ENCODE results near the gene ZG16B. TPM values are rescaled to one million over a fixed set of nuclear protein-coding genes. Genes with fewer than 3 reads are reported as not detected.

ZG16B gene
- total RNA-seq, 2 experiments from 2014 or later: 8.8 to 9.8 TPM

DNA sequence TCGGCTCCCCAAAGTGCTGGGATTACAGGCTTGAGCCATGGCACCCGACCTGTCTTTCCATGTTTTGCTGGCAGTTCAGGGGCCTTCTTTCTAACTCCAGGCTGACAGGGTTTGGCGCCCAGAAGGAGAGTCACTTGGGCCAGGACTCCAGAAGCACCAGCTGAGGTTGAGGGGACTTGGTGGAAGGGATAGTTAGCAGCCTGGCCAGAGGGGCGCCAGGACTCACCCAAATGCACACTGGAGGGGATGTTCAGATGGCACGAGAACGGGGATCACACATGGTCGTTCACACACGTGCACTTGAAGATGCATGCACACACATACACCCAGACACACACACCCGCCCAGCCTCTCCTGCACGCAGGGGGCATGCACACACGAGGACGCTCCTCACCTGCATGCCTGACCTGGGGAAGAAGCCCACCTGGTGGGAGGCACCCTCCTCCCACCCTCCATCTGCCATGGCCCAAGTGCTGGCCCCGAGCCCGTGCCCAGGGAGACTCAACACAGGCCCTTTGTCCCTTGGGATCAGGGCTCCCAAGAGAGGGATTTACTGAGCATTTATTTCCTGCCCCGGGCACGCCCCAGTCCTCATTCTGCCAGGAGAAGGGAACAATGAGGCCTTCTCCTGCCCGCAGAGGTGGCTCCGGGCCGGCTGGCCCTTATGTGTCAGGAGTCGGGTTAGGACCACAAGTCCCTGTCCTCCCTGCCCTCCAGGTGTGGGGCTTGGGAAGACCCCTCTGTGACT, 15.4 kb upstream of the ZG16B start:
- no peaks in the 10 kb centered on the region for H3K9me3 Mint-ChIP-seq
- ChIA-PET POLR2A (no interaction called here), CTCF (no interaction called here)
- H3K27me3 Mint-ChIP-seq: peaks cover 9% of the 10 kb centered on the region
- H3K4me1 Mint-ChIP-seq: no peaks in the 10 kb centered on the region
- no peak for DNase-seq
- H3K36me3 Mint-ChIP-seq (ENCODE audit: low read depth): no peaks in the 10 kb centered on the region
- no peak overlapping the region for H3K4me3 Mint-ChIP-seq
- no peak overlapping the region for H3K27ac Mint-ChIP-seq

DNA sequence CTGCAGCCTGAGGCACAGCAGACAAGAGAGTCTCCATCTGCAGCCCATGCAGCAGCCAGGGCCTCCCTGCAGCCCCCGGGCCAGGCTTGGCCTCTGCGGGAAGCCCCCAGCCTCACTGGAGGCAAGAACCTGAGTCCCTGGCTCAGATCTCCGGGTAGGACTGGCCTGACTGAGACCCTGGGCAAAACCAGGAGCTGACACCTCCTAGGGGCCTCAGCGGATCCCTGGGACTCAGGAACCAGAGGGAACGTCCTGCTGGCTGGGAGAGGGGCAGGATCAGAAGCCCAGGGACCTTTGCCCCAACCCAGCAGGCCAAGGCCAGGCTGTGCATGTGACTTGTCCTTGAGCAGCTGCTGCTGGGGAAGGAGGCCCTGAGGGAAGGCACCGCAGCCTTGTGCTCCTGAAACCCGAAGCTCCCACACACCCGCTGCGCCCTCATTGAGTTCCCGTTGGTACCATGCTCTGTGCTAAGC, 14.8 kb upstream of the ZG16B start:
- CTCF ChIA-PET: no interaction called here
- POLR2A ChIA-PET: no interaction called here
- no peak overlapping the region for H3K4me3 Mint-ChIP-seq
- H3K27ac Mint-ChIP-seq: no peak overlapping the region
- H3K27me3 Mint-ChIP-seq: peaks cover 6% of the 10 kb centered on the region
- no peaks in the 10 kb centered on the region for H3K36me3 Mint-ChIP-seq (ENCODE audit: low read depth)
- H3K9me3 Mint-ChIP-seq: no peaks in the 10 kb centered on the region
- H3K4me1 Mint-ChIP-seq: no peaks in the 10 kb centered on the region
- no peak for DNase-seq

DNA sequence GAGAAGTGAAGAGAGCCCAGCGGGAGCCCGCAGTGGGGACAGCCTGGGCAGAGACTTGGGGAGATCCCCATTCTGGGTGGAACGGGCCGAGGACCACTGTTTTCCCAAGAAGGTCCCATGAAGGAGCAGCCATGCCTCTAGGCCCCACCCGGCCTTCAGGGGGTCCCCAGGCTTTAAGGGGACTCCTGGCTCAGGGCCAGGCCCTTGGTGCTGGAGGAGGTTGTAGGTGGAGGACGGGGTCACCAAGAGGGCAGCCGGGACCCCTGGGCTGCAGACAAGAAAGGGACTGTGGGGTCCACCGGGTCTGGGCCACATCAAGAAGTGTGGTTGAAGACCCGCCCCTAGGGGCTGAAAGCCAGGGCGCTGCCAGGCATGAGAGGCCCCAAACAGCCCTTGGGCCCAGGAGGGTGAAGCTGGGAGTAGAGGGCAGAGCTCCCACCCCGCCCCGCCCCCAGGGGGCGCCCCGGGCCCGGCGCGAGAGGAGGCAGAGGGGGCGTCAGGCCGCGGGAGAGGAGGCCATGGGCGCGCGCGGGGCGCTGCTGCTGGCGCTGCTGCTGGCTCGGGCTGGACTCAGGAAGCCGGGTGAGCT, 13.3 kb upstream of the ZG16B start, which contains the start of gene PRSS21:
Gene PRSS21, plus strand, starts transcription at position 487 of the 589 bp plus-strand sequence. Its CDS starts 32 bp downstream, at position 519.
- peak; percentile 27 for DNase-seq
- Mint-ChIP-seq H3K36me3 (ENCODE audit: low read depth) (no peaks in the 10 kb centered on the region), H3K27ac (no peak within 1 kb of the TSS), H3K9me3 (no peaks in the 10 kb centered on the region), H3K4me1 (no peaks in the 10 kb centered on the region), H3K27me3 (no peaks in the 10 kb centered on the region), H3K4me3 (peak within 1 kb of the TSS; percentile 13)
- POLR2A ChIA-PET: no interaction called here
- CTCF ChIA-PET: interaction anchor here (0.7 kb wide), 2 partner anchors 51 to 138 kb away, joined by 3 read pairs; no protein-coding TSS in a partner anchor

DNA sequence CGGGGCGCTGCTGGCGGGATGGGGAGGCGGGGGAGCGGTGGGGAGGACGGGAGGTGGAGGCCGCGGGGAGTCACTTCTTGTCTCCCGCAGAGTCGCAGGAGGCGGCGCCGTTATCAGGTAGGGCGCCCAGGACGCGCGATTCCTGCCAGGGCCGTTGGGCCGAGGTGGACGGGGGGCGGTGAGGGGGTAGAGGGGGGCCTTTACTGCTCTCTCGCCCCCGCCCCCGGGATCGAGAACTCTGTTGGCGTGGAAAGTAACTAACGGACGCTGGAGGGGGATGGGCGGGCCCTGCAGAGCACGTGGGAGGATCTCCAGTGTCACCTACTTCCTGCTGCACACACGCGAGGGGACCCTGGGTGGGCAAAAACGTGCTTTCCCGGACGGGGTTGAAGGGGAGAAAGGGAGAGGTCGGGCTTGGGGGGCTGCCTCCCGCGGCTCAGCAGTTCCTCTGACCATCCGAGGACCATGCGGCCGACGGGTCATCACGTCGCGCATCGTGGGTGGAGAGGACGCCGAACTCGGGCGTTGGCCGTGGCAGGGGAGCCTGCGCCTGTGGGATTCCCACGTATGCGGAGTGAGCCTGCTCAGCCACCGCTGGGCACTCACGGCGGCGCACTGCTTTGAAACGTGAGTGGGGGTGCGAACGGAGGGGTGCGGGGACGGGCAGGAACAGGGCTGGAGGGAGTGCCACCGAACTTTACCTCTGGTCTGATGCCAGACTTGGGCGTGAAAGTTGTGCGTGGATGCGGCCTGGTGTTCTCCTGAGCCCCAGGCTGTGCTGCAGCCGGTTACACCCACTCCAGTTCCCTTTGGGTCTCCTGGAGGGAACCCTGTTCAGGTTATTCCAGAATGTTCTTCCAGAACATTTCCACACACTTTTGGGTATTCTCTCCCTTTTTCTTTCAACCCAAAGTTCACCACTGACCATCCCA, 12.5 kb upstream of the ZG16B start:
- H3K4me3 Mint-ChIP-seq: no peak overlapping the region
- H3K36me3 Mint-ChIP-seq (ENCODE audit: low read depth): no peaks in the 10 kb centered on the region
- ChIA-PET POLR2A (no interaction called here), CTCF (interaction anchor here (0.7 kb wide), 2 partner anchors 50 to 137 kb away, joined by 3 read pairs; no protein-coding TSS in a partner anchor)
- no peaks in the 10 kb centered on the region for H3K4me1 Mint-ChIP-seq
- no peak for DNase-seq
- H3K27ac Mint-ChIP-seq: no peak overlapping the region
- no peaks in the 10 kb centered on the region for H3K9me3 Mint-ChIP-seq
- H3K27me3 Mint-ChIP-seq: no peaks in the 10 kb centered on the region

DNA sequence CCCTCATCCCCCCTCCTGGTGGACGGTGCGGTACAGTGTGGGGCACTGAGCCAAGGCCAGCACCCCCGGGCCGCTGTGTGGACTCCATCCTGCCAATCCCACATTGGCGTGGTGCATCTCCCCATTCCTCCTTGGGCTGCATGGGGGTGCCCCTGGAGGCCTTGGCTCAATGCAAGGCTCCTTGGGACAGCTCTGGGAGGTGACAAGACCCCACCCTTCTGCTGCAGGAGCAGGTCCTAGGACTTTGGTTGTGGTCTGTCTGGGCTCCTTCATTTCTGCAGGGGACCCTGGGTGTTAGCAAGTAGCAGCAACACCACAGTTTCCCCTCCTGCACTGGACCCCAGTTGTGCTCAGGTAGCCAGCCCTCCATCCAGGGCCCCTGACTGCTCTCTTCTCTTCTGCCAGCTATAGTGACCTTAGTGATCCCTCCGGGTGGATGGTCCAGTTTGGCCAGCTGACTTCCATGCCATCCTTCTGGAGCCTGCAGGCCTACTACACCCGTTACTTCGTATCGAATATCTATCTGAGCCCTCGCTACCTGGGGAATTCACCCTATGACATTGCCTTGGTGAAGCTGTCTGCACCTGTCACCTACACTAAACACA, 11.7 kb upstream of the ZG16B start:
- Mint-ChIP-seq H3K27ac (no peak overlapping the region), H3K36me3 (ENCODE audit: low read depth) (no peaks in the 10 kb centered on the region), H3K4me3 (no peak overlapping the region), H3K27me3 (peaks cover 2% of the 10 kb centered on the region), H3K9me3 (no peaks in the 10 kb centered on the region), H3K4me1 (no peaks in the 10 kb centered on the region)
- ChIA-PET POLR2A (no interaction called here), CTCF (no interaction called here)
- DNase-seq: no peak

DNA sequence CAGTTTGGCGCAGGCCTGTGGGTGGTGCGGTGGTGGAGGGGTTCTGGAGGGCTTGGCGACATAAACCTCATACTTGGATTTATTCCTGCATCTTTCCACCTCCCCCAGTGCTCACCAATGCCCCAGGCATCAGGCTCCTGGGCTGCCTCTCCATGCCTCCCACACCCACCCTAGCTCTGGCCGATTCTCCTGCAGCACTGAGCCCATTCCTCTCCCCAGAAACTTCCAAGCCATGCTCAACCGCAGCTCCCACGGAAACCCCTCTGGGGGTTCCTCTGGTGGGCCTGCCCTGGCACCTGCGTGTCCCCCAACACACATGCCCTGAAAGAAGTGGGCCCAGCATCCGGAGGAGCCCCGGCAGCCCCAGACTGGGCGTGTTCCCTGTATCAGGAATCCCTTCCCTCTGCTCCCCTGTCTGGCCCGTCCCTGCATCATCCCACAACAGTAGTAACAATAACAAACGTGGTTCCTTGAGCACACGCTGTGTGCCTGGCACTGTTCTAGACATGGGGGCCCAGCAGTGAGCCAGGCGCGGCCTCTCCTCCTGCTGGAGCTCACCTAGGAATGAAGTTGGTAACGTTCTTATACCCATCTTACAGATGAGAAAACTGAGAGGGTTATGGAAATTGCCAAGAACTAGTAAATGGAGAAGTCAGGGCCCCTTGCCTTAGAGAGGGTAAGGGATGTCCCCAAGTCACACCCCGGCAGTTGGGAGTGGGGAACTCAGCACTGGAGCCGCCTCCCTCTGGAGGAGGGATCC, 10.7 kb upstream of the ZG16B start:
- CTCF ChIA-PET: no interaction called here
- Mint-ChIP-seq H3K36me3 (ENCODE audit: low read depth) (no peaks in the 10 kb centered on the region), H3K4me3 (no peak overlapping the region), H3K27ac (no peak overlapping the region), H3K4me1 (no peaks in the 10 kb centered on the region), H3K9me3 (no peaks in the 10 kb centered on the region), H3K27me3 (peaks cover 2% of the 10 kb centered on the region)
- POLR2A ChIA-PET: no interaction called here
- no peak for DNase-seq

DNA sequence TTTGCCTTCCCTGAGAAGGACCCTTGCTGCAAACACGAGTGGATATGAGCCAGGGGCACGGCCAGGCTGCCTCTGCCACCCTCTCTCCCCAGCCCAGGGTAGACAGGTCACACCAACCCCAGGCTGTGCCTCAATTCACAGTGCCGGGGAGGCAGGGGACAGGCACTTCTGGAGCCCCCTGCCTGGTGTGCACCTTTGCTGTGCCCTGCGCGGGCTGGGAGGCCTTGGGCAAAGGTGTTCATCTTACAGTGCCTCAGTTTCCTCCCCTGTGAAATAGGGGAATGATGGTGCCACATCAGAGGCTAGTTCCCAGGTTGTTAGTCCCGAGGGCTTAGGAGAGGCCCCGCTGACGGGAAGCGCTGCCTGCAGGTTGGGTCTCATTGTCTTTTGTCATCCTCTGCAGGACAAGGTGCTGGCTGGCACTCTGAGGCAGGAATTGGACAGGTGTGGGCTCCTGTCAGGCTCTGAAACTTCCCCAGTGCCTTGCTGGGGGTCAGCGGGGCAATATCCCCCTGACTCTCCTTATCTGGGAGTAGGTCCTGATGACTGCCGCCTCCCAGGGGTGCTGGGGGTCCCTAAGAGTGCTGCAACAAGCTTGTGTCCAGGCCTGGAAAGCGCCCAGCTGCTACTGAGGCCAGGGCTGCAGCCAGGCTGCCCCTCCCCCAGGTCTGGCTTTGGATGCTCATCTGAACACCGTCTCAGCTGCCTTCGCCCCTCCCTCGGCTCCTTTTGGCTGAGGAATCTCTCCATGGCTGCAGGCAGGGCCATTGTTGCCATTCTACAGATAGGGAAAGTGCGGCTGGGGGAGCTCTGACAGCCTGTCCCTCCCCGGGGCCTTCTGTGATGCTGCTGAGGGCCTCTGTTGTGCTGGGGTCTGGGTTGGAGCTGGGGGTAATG, 9.9 kb upstream of the ZG16B start:
- H3K27me3 Mint-ChIP-seq: peaks cover 2% of the 10 kb centered on the region
- H3K4me3 Mint-ChIP-seq: no peak overlapping the region
- H3K27ac Mint-ChIP-seq: no peak overlapping the region
- H3K9me3 Mint-ChIP-seq: no peaks in the 10 kb centered on the region
- no peaks in the 10 kb centered on the region for H3K4me1 Mint-ChIP-seq
- no peak for DNase-seq
- ChIA-PET CTCF (no interaction called here), POLR2A (no interaction called here)
- H3K36me3 Mint-ChIP-seq (ENCODE audit: low read depth): no peaks in the 10 kb centered on the region

DNA sequence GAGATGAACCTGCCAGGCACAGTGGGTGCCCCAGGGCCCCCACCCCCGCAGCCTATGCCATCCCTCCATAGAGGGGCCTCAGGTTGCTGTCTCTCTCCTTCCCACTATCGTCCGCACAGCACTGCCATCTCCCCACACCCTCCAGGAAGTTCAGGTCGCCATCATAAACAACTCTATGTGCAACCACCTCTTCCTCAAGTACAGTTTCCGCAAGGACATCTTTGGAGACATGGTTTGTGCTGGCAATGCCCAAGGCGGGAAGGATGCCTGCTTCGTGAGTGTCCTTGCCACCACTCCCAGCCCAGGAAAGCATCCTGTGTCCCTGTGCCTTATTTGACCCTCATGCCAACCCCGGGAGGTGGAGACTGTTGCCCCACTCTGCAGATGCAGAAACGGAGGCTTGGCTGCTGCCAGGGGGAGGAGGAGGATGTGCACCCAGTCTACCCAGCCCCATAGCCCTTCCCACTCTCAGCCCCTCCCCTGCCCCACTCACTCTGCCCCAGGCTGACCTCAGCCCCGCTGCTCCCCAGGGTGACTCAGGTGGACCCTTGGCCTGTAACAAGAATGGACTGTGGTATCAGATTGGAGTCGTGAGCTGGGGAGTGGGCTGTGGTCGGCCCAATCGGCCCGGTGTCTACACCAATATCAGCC, 9.1 kb upstream of the ZG16B start:
- Mint-ChIP-seq H3K27me3 (peaks cover 2% of the 10 kb centered on the region), H3K9me3 (no peaks in the 10 kb centered on the region), H3K4me1 (no peaks in the 10 kb centered on the region), H3K4me3 (no peak overlapping the region), H3K36me3 (ENCODE audit: low read depth) (no peaks in the 10 kb centered on the region), H3K27ac (no peak overlapping the region)
- ChIA-PET POLR2A (no interaction called here), CTCF (no interaction called here)
- no peak for DNase-seq

DNA sequence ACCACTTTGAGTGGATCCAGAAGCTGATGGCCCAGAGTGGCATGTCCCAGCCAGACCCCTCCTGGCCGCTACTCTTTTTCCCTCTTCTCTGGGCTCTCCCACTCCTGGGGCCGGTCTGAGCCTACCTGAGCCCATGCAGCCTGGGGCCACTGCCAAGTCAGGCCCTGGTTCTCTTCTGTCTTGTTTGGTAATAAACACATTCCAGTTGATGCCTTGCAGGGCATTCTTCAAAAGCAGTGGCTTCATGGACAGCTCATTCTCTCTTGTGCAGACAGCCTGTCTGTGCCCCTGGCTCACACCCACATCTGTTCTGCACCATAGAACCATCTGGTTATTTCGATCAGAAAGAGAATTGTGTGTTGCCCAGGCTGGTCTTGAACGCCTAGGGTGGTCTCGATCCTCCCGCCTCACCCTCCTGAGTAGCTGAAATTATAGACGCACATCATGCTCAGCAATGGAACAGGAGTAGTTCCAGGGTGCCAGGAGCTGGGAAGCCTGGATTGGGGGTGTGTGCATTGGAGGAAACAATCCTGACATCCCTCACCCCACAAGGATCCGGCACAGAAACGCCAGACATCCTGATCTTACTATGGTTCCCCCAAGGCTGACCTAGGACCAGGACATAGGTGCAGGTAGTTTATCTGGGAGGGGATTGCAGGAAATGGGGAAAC, 8.5 kb upstream of the ZG16B start:
- DNase-seq: no peak
- Mint-ChIP-seq H3K36me3 (ENCODE audit: low read depth) (no peaks in the 10 kb centered on the region), H3K27ac (no peak overlapping the region), H3K9me3 (no peaks in the 10 kb centered on the region), H3K27me3 (peaks cover 2% of the 10 kb centered on the region), H3K4me1 (no peaks in the 10 kb centered on the region), H3K4me3 (no peak overlapping the region)
- ChIA-PET CTCF (no interaction called here), POLR2A (no interaction called here)

DNA sequence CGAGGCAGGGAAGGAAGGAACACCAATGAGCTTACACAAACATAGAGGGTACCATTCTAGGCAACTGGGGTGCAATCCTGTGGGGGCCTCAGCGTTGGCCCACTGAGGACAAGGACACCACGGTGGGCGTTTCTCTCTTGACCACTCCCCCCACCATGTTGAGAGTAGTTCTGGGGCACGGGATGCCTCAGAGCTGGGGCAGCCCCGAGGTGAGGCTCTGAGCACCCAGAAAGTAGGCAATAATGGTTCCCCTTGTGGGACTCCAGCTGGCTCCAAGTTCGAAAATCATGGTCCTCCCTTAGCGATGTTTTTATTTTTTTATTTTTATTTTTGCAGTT, 8.0 kb upstream of the ZG16B start:
- peaks cover 2% of the 10 kb centered on the region for H3K27me3 Mint-ChIP-seq
- no peak overlapping the region for H3K27ac Mint-ChIP-seq
- H3K36me3 Mint-ChIP-seq (ENCODE audit: low read depth): no peaks in the 10 kb centered on the region
- no peak for DNase-seq
- CTCF ChIA-PET: no interaction called here
- no peaks in the 10 kb centered on the region for H3K9me3 Mint-ChIP-seq
- H3K4me1 Mint-ChIP-seq: no peaks in the 10 kb centered on the region
- no peak overlapping the region for H3K4me3 Mint-ChIP-seq
- POLR2A ChIA-PET: no interaction called here

DNA sequence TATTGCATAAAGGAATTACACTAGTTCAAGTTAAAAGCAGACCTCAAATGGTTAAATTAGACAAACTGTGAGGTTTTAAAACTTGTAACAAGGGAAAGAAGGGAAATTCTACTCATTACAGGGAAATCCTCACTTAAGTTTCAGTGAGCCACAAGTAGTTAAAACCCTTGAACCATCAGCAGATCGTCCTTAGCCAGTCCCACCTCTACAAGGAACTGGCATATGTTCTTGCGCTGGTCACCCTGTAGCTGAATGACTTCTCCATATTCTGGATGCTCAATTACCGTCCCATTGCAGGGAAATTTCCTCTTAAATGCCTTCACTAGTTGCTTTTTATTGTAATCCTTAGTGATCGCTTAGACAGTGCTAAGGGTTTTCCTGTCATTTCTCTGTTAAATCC, 7.6 kb upstream of the ZG16B start:
- ChIA-PET CTCF (interaction anchor here (1.4 kb wide), 1 partner anchor 16 kb away, joined by 3 read pairs; no protein-coding TSS in a partner anchor), POLR2A (no interaction called here)
- Mint-ChIP-seq H3K9me3 (no peaks in the 10 kb centered on the region), H3K27ac (no peak overlapping the region), H3K27me3 (peaks cover 2% of the 10 kb centered on the region), H3K4me3 (no peak overlapping the region), H3K4me1 (no peaks in the 10 kb centered on the region), H3K36me3 (ENCODE audit: low read depth) (no peaks in the 10 kb centered on the region)
- no peak for DNase-seq
